HEK293T (cell line): Measurements from ENCODE around the gene PDZK1.

Source experiments
- FOXM1 ChIP-seq: fragments of 450-650 bp; IDR thresholded peaks from 2 replicates; pipeline ENCODE4 v1.6.1; 2017; ENCODE audit warnings: mild to moderate bottlenecking, borderline replicate concordance
- TF ChIP-seq, protein P1 (sequence below): fragments of 450-650 bp; IDR thresholded peaks from 2 replicates; pipeline ENCODE4 v1.6.1; 2016

DNA sequence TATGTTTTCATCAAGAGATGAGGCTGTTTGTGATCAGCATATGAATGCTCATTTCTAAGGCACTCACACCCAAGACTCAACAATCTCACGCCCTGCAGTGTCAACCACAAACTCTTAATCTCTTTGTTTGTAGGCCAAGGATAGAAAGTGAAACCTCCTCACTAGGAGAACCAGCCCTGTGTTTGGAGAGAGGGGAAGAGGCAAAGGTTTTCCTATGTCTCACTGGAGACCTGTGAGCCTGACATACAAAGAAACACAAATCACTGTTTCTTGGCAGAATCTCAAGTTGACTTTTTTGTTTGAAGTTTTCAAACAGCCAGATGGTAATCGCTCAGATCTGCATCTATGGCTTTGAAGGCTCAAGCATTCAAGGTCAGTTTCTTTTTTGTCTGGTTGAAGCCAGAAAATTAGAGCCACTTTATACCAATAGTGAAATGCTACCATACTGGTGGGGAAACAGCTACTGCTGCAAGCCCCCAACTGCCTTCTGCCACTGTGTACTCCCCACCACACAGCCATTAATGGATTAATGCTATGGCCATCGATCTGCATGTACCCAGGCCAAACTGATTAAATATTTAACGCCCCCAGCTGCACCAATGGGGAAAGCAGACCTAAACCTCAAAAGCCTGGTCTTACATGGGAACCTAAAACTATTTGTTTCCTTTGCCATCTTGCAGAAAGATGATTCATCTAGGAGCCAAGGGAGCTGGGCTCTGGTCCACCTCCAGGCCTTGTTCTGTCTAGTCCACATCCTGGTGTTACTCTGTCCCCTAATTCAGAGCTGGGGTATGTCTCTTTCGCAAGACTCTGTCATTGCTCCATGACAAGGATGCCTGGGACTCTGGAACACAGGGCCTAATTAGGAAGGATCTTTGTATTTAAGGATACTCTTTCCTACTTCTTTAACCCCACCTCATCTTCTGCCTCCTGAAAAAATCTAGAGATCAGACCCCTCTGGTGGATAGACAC lies 16.3 kb downstream of the PDZK1 start:
- TF ChIP-seq, protein P1, sequence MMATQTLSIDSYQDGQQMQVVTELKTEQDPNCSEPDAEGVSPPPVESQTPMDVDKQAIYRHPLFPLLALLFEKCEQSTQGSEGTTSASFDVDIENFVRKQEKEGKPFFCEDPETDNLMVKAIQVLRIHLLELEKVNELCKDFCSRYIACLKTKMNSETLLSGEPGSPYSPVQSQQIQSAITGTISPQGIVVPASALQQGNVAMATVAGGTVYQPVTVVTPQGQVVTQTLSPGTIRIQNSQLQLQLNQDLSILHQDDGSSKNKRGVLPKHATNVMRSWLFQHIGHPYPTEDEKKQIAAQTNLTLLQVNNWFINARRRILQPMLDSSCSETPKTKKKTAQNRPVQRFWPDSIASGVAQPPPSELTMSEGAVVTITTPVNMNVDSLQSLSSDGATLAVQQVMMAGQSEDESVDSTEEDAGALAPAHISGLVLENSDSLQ, result no peak
- no peak for TF ChIP-seq FOXM1
